K562 (cell line): ENCODE data around the gene MARCHF7. TPM values are rescaled to one million over a fixed set of nuclear protein-coding genes. Genes with fewer than 3 reads are reported as not detected.

ENCODE experiments used
- BCL6 ChIP-seq: fragments of 250-450 bp; sonication (Bioruptor Pico); IDR thresholded peaks from 2 replicates; pipeline ENCODE4 v1.4.0; 2020
- CREBBP ChIP-seq: IDR thresholded peaks from one replicate; pipeline ENCODE4 v1.6.1; 2012; ENCODE audit warnings: low read depth, mild to moderate bottlenecking, control low read depth, inconsistent platforms, low read length
- ERF ChIP-seq: fragments of 450-650 bp; formaldehyde crosslinking; IDR thresholded peaks from 2 replicates; pipeline ENCODE4 v1.4.0; 2020; ENCODE audit warnings: mild to moderate bottlenecking, mixed read lengths
- GATAD2A ChIP-seq: fragments of 450-650 bp; IDR thresholded peaks from 2 replicates; pipeline ENCODE4 v1.6.1; 2017
- IRF2 ChIP-seq: sonication (generic); formaldehyde crosslinking; IDR thresholded peaks from 2 replicates; pipeline ENCODE4 v1.8.1; 2022; ENCODE audit warnings: mild to moderate bottlenecking, missing genetic modification reagents
- MAFG ChIP-seq: fragments of 450-650 bp; conservative IDR thresholded peaks from 2 replicates; pipeline ENCODE4 v1.6.1; 2016; ENCODE audit warnings: missing genetic modification characterization, missing compliant biosample characterization
- MCM2 ChIP-seq: fragments of 450-650 bp; IDR thresholded peaks from 2 replicates; pipeline ENCODE4 v1.6.1; 2017; ENCODE audit warnings: low read depth, mild to moderate bottlenecking
- MIER1 ChIP-seq: fragments of 450-650 bp; IDR thresholded peaks from 2 replicates; pipeline ENCODE4 v1.6.1; 2016; ENCODE audit warnings: antibody characterized with exemption, mild to moderate bottlenecking, low read depth
- NFRKB ChIP-seq: fragments of 450-650 bp; IDR thresholded peaks from 2 replicates; pipeline ENCODE4 v1.6.1; 2016; ENCODE audit warnings: low read depth
- PHB2 ChIP-seq: fragments of 450-650 bp; IDR thresholded peaks from 2 replicates; pipeline ENCODE4 v1.6.1; 2017; ENCODE audit warnings: low read depth
- RERE ChIP-seq: sonication (generic); formaldehyde crosslinking; IDR thresholded peaks from 2 replicates; pipeline ENCODE4 v1.8.0; 2023; ENCODE audit warnings: missing genetic modification reagents, mild to moderate bottlenecking, borderline replicate concordance
- SAFB2 ChIP-seq: fragments of 200-400 bp; formaldehyde crosslinking; IDR thresholded peaks from 2 replicates; pipeline ENCODE4 v1.6.1; 2018; ENCODE audit warnings: borderline replicate concordance, low read length, low read depth, moderate library complexity; ENCODE audit not compliant: severe bottlenecking
- SETDB1 ChIP-seq: IDR thresholded peaks from one replicate; pipeline ENCODE4 v1.6.1; 2012; ENCODE audit warnings: low read length, control low read depth, inconsistent platforms
- STAT5B ChIP-seq: fragments of 250-450 bp; sonication (Bioruptor Pico); IDR thresholded peaks from 2 replicates; pipeline ENCODE4 v1.8.0; 2021; ENCODE audit warnings: mild to moderate bottlenecking, inconsistent platforms
- TBP ChIP-seq: optimal IDR thresholded peaks from 2 replicates; pipeline ENCODE3; 2011; ENCODE audit warnings: low read depth, low read length, improper control_type of control experiment
- THRA ChIP-seq: fragments of 450-650 bp; IDR thresholded peaks from 2 replicates; pipeline ENCODE4 v1.6.1; 2017; ENCODE audit warnings: mild to moderate bottlenecking, moderate library complexity
- TRIM28 ChIP-seq: fragments of 450-650 bp; IDR thresholded peaks from 2 replicates; pipeline ENCODE4 v1.6.1; 2017
- YBX1 ChIP-seq: fragments of 450-650 bp; IDR thresholded peaks from 2 replicates; pipeline ENCODE4 v1.7.1; 2016; ENCODE audit warnings: mild to moderate bottlenecking
- ZBTB17 ChIP-seq: fragments of 450-650 bp; formaldehyde crosslinking; IDR thresholded peaks from 2 replicates; pipeline ENCODE4 v1.4.0; 2020; ENCODE audit warnings: mild to moderate bottlenecking
- ZNF354B ChIP-seq: fragments of 250-450 bp; sonication (Bioruptor Pico); IDR thresholded peaks from 2 replicates; pipeline ENCODE4 v1.4.0; 2020
- ZNF436 ChIP-seq: fragments of 250-450, 450-650 bp; sonication (Bioruptor Pico); formaldehyde crosslinking; IDR thresholded peaks from 2 replicates; pipeline ENCODE4 v1.7.0; 2020; ENCODE audit warnings: mild to moderate bottlenecking
- ZNF79 ChIP-seq: fragments of 250-450 bp; sonication (Bioruptor Pico); IDR thresholded peaks from 2 replicates; pipeline ENCODE4 v1.4.0; 2020; ENCODE audit warnings: low read depth, mild to moderate bottlenecking, moderate library complexity
- ZSCAN29 ChIP-seq: fragments of 450-650 bp; IDR thresholded peaks from 2 replicates; pipeline ENCODE4 v1.6.1; 2017
- polyA plus RNA-seq, 8 experiments: library from polyadenylated mRNA; depleted of rRNA in 4 of 8; stranded (reverse) in 5 of 8; unstranded in 3 of 8; fragments of >200 nt; fragmentation: Nextera tagmentation in 2 of 8; fragmentation: Illumina TruSeq in 1 of 8; extraction: Ambion mirVana in 2 of 8; extraction: Trizol in 1 of 8; gene quantifications; 2 replicates each; pipeline versions ENCODE4 v1.2.1 to v1.2.3, GENCODE V29; 2011 to 2014; ENCODE audit warnings: inconsistent platforms in 1 of 8, missing spikeins in 1 of 8
- total RNA-seq, 7 experiments: library from RNA; depleted of rRNA in 6 of 7; stranded (reverse); fragments of >200 nt in 6 of 7; fragmentation: Illumina TruSeq in 2 of 7; extraction: Trizol in 2 of 7; gene quantifications; 2 replicates each; pipeline versions ENCODE4 v1.2.1 to v1.2.3, GENCODE V29; 2011 to 2021; ENCODE audit warnings: low replicate concordance in 1 of 7
- TF ChIP-seq, protein P1 (sequence below): fragments of 450-650 bp; IDR thresholded peaks from 2 replicates; pipeline ENCODE4 v1.6.1; 2014; ENCODE audit warnings: low read depth, mild to moderate bottlenecking, moderate library complexity, borderline replicate concordance

Gene MARCHF7
- total and polyA plus RNA-seq, 9 of the 15 experiments (the other 6 are each of a cell fraction or from before 2014, with no cell fraction given): 58.2 to 137 (median 86.7) TPM

DNA sequence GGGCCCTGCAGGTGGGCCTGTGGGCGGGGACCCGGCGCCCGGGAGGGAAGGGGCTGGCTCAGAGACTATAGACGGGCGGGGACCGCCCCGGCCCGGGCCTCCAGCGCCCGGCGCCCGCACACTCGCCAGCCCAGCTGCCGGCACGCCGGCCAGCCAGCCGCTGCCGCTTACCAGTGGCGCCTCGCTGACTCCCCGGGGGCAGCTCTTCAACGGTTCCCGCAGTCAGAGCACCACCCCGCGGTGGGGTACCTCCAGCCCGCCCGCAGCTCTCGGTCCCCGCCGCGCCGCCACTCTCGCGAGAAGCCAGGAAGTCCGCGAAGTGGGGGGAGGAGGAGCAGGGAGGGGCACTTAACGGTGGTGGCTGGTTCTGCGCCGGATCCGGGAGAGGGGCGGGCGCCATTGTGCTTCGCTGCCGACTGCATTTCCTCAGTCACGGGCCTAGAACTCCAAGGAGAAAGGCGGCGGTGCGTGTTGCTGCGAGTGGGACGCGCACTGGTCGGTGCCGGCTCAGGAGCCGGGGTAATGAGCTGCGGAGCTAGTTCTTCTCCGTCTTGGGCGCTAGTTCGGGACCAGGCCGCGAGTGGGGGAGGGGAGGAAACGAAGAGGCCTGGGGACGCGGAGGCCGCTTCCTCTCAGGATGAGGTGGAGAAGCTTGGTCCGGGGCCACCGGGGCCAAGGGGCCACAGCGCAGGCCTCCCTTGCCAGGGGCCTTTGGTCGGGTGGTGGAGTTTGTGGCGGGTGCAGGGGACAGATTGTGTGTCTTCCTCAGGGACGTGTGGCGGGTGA, at the start of gene MARCHF7 (continued):
- TF ChIP-seq SAFB2 (no peak), ZNF354B (CRISPR knock-in tag) (no peak), NFRKB (peak; percentile 100), YBX1 (no peak), TRIM28 (peak; percentile 72), TBP (peak; percentile 93), RERE (CRISPR knock-in tag) (peak; percentile 98), CREBBP (no peak), ZNF79 (CRISPR knock-in tag) (no peak), SETDB1 (no peak), ERF (peak; percentile 85; the same call in 1 of the 2 replicates), STAT5B (CRISPR knock-in tag) (no peak), MAFG (tag) (no peak), GATAD2A (no peak), IRF2 (no peak), PHB2 (no peak), BCL6 (no peak), THRA (no peak), ZBTB17 (peak; percentile 83), MIER1 (no peak), ZNF436 (CRISPR knock-in tag) (no peak), ZSCAN29 (peak; percentile 67; the same call in 1 of the 2 replicates), MCM2 (no peak)
- TF ChIP-seq, protein P1, sequence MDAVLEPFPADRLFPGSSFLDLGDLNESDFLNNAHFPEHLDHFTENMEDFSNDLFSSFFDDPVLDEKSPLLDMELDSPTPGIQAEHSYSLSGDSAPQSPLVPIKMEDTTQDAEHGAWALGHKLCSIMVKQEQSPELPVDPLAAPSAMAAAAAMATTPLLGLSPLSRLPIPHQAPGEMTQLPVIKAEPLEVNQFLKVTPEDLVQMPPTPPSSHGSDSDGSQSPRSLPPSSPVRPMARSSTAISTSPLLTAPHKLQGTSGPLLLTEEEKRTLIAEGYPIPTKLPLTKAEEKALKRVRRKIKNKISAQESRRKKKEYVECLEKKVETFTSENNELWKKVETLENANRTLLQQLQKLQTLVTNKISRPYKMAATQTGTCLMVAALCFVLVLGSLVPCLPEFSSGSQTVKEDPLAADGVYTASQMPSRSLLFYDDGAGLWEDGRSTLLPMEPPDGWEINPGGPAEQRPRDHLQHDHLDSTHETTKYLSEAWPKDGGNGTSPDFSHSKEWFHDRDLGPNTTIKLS: peak; percentile 98
